Germinal center (tissue), 1 donor: ENCODE data around the gene GEN1.
"Not testable (repeated sequence)": the region's sequence is repeated elsewhere in the genome, so short reads cannot be mapped to it uniquely, and the experiment has no call there.

Experiments used
- DNase-seq: peaks from one replicate; pipeline ENCODE4 v3.0.0; 2012; ENCODE audit warnings: mixed read lengths, low spot score

GEN1 gene

DNA sequence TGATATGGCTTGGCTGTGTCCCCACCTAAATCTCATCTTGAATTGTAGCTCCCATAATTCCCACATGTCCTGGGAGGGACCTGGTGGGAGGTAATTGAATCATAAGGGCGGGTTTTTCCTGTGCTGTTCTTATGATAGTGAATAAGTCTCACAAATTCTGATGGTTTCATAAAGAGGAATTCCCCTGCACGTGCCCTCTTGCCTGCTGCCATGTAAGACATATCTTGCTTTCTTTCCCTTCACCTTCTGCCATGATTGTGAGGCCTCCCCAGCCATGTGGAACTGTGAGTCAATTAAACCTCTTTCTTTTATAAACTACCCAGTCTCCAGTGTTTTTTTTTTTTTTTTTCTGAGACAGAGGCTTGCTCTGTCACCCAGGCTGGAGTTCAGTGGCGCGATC lies 69.7 kb downstream of the GEN1 start:
- DNase-seq = not testable (repeated sequence)

DNA sequence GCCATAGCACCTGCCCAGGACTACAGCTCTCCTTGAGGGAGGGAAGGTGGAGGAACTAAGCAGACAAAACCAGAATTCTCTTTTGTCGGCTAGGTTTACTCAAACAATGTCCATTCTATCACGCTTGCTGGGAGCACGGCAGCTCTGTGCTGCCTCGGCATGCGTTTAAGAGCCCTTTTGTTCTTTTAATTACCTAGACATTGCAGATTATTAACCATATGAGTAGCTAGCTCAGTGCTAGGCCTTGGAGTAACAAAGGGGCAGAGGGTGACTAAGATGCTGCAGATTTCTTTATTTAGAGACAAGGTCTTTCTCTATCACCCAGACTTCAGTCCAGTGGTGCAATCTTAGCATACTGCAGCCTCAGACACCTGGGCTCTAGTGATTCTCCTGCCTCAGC lies 73.4 kb downstream of the GEN1 start:
- DNase-seq = no peak

DNA sequence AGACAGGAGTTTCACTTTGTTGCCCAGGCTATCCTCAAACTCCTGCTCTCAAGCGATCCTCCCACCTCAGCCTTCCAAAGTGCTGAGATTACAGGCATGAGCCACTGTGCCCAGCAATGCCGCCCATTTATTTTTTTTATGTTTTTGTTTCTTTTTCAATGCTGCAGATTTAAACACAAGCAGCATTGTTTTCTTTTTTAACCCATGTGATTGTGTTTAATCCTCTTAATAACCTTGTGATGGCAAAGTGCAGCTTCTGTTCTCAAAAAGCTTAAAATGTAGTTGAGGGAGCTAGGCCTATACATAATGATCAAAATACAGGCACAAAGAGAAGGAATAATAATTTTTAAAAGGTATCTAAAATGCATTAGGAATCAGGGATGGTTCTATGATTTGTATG lies 73.8 kb downstream of the GEN1 start:
- no peak for DNase-seq

DNA sequence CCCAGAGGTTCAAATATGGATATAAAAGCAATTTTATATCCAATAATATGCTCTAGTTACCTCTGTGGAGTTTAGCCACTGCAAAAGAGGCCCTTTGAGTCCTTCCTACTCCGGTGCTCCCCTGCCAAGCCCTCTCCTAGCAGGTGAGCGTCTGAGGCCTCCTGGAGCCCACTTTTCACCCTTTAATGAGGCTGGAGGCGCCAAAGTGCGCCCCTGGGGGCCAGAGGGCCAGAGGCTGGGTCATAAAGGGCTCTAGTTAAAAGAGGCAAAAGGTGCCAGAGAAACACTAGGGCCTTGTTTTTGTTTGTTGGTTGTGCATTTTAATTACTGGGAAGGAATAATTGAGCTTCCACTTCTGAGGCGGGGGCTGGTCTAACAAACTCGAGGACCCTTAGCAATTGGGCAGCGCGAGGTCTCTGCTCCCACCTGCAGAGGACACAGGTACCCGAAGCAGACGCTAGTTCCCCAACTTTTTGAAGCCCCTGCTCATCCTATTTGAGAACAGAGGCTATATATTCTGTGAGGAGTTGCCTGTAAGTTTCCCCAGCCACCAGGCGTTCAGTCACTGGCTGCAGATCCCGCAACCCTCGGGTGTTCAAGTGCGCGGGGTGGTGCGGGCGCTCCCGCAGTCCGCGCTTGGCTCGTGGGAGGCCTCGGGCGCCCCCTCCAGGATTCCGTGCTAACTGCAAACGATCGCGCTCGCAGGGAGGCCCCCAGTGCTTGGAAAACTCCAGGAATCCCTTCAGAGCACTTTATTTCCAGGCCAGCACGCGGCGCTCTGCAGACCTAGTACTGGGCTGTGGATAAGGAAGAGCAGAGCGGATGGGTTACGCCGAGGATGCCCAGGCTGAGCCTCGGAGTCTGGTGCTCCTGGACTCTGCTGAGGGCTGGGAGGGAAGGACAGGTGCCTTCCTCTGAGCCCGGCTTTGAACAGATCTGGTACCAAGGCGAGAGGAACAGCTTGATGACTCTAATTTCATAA lies 76.4 kb downstream of the GEN1 start:
- peak; percentile 71 for DNase-seq

DNA sequence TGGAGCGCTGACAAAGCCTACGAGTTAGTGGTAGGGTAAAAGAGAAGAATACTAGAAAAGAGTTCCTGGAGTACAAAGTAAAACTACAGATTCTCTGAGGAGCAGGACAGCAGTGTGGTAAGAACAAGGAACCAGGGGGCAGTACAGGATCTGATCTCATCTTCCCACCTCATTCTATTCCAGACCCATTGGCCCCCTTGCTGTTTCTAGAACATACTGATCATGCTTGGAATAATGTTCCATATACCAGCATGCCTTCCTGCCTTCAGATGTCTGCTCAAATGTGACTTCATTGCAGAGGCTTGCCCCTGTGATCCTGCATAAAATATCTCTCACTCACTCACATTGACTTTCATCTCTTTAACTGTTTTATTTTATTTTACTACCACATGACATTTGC lies 81.6 kb downstream of the GEN1 start:
- DNase-seq = no peak
